HG03039 (cell line): ENCODE measurements around the gene TSPY2.
"Not testable (repeated sequence)": the region's sequence is repeated elsewhere in the genome, so short reads cannot be mapped to it uniquely, and the experiment has no call there.

ENCODE experiments used
- ATAC-seq: cut with Tn5 transposase; IDR thresholded peaks from one replicate; pipeline ENCODE4 v1.9.1; 2021; ENCODE audit warnings: mild to moderate bottlenecking, moderate library complexity; ENCODE audit not compliant: unreplicated experiment

TSPY2 gene

DNA sequence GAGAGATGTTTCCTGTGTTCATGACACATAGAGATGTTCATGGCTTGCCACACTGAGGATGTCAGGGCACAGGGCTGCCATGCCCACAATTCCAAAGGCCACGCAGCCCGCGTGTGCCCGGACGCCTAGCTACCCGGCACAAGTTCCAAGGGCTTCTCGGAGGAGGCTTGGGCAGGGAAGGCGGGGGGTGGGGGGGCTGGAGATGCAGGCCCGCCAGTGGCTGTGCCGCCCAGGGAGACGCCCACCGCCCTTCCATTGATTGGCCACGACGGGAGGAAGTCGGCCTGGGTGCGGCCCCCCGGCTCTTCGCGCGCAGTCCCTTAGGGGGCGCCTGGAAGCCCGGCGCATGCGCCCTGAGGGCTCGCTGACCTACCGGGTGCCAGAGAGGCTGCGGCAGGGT lies at the start of gene TSPY2:
TSPY2 (plus strand) TSS at position 301 of the 400 bp plus-strand sequence; CDS start at position 347, 46 bp downstream.
- not testable (repeated sequence) for ATAC-seq

DNA sequence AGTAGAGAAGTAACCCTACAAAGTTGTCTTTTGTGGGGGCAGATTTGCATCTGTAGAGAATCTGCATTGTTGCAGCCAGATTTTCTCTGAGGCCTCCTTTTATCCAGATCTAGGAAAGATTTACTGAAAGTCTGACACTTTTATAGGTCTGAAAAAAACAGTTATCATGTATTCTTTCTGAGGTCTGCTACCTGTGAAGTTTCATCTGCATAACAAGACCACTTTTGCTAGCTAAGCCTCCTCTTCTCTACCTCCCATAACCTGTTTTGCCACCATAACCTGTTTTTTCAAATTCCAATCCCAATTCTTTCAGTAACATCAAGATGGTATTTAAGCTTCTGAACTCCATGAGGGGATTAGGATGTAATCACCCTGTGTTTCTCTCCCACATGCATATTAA lies 36.5 kb upstream of the TSPY2 start:
- ATAC-seq = not testable (repeated sequence)

GRCh38 chrY:6217045-6217444 lies 29.0 kb upstream of the TSPY2 start:
- not testable (repeated sequence) for ATAC-seq

DNA sequence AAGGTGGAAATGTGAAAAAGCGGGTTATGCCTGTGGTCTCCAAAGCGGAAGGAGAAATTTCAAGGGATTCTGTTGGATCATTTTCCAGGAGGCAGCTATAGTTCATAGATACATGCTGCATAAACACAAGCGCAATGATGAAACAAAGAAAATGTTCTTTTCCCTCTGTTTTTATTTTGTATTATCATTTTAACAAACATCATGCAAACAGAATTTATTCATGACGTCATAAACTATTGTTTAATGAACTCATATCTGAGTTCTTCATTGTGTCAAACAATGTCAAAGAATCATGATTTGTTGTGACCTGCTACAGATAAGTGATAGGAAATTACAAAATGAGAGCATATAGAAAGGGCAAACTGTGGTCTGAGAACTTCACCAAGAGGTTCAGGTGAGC lies 23.8 kb downstream of the TSPY2 start:
- ATAC-seq = not testable (repeated sequence)
